BJ (cell line): ENCODE measurements around the gene METTL25B. TPM values are rescaled to one million over a fixed set of nuclear protein-coding genes. Genes with fewer than 3 reads are reported as not detected.

ENCODE experiments used
- CTCF ChIA-PET: fragments of 350-600 bp; formaldehyde crosslinking; extraction: SDS; loops from one replicate; lab custom pipeline; 2021; ENCODE audit warnings: antibody characterized with exemption, inconsistent platforms; lab: Yijun Ruan, JAX
- POLR2A ChIA-PET: fragments of 300-600 bp; sonication (Branson Sonifier 250); formaldehyde crosslinking; extraction: SDS; loops from one replicate; lab custom pipeline; 2021; ENCODE audit warnings: antibody characterized with exemption; lab: Charles Lee
- DNase-seq: peaks from one replicate; pipeline ENCODE4 v3.0.0-alpha.2; 2011; ENCODE audit warnings: low read depth
- H3K27me3 ChIP-seq: 2 replicates; pipeline ENCODE4 v1.6.0; 2011; ENCODE audit warnings: low read length; ENCODE audit not compliant: control insufficient read depth, insufficient read depth
- H3K36me3 ChIP-seq: 2 replicates; pipeline ENCODE4 v1.5.1; 2011; ENCODE audit warnings: low read length; ENCODE audit not compliant: control insufficient read depth, insufficient read depth
- H3K4me3 ChIP-seq: 2 replicates; pipeline ENCODE4 v1.5.1; 2011; ENCODE audit warnings: low read depth, mild to moderate bottlenecking, control low read depth, low read length
- polyA minus RNA-seq: library from RNA; depleted of rRNA, polyadenylated mRNA; stranded (reverse); fragments of >200 nt; gene quantifications from 2 replicates; pipeline ENCODE4 v1.2.3, GENCODE V29; 2011; rRNA and poly(A)+ RNA removed
- polyA plus RNA-seq: library from polyadenylated mRNA; depleted of rRNA; stranded (reverse); fragments of >200 nt; gene quantifications from 2 replicates; pipeline ENCODE4 v1.2.3, GENCODE V29; 2011; rRNA removed
- TF ChIP-seq, protein P1 (sequence below): IDR thresholded peaks from 2 replicates; pipeline ENCODE4 v1.5.1; 2011; ENCODE audit warnings: low read depth, mild to moderate bottlenecking, control low read depth, inconsistent platforms, low read length, moderate library complexity; ENCODE audit not compliant: insufficient read depth

METTL25B gene
- polyA plus RNA-seq: 9.5 and 14.6 TPM in 2 replicates
- polyA minus RNA-seq: 8.6 and 11.3 TPM in 2 replicates

DNA sequence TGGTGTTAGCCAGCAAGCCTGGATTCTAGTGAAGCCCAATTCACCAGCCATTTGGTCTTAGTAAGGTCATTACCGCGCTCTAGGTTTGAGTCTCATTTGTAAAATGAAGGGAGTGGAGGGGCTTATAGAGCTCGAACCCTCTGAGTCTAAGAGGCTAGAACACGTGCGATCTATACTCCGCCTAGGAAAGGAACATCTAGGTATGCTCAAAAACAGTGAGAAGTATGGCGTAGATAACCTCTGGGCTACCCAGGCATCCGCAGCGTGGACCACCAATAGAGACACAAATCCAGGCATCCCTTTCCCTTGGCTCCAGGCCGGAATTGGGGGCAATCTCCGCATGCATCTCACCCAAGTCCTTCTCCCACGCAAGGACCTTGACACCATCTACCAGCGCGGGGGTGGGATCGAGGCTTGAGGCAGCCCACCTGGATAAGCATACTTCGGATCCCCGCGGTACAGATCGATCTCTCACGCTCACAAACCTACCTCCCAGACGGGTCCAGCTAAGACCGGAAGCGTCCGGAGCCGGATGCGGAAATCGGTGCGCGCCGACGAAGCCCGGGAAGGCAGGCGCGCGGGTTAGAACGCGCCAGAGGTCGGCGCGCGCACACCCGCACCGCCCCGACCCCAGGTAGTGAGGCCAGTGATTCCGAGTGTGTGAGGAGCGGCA is at the start of gene METTL25B:
METTL25B (plus strand) TSS at position 544 of the 673 bp plus-strand sequence. CDS start 636 bp downstream, outside the sequence.
- POLR2A ChIA-PET: interaction anchor here (0.5 to 1.4 kb wide), 5 partner anchors 13 to 159 kb away, joined by 3 to 11 read pairs (median 3); partner anchors contain the start of gene MRPL24
- no peak for DNase-seq

DNA sequence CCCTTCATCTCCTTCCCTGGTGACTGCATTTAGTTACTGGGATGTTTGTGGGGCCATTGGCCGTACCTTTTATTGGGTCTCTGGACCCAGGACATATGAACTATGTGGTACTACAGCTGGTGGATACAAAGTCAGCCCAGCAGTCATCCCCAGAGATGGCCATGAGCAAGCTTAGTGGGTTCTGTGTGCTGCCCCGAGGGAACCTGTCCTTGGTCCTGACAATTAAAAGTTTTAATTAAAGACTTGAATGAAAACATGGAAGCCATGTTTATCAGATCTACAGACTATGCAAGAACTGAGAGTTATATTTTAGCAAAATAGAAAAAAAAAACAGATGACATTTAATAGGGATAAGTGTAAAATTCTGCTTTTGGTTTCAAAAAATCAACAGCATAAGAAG is 48.2 kb upstream of the METTL25B start:
- ChIA-PET POLR2A (no interaction called here), CTCF (interaction anchor here (0.9 to 31.9 kb wide), 7 partner anchors 8 to 248 kb away, joined by 3 to 1556 read pairs (median 117); partner anchors contain the start of genes CRABP2, ISG20L2 and METTL25B)
- H3K27me3 ChIP-seq: no peaks in the 10 kb centered on the region
- no peaks in the 10 kb centered on the region for H3K36me3 ChIP-seq
- no peak for DNase-seq
- no peak overlapping the region for H3K4me3 ChIP-seq
- TF ChIP-seq, protein P1, sequence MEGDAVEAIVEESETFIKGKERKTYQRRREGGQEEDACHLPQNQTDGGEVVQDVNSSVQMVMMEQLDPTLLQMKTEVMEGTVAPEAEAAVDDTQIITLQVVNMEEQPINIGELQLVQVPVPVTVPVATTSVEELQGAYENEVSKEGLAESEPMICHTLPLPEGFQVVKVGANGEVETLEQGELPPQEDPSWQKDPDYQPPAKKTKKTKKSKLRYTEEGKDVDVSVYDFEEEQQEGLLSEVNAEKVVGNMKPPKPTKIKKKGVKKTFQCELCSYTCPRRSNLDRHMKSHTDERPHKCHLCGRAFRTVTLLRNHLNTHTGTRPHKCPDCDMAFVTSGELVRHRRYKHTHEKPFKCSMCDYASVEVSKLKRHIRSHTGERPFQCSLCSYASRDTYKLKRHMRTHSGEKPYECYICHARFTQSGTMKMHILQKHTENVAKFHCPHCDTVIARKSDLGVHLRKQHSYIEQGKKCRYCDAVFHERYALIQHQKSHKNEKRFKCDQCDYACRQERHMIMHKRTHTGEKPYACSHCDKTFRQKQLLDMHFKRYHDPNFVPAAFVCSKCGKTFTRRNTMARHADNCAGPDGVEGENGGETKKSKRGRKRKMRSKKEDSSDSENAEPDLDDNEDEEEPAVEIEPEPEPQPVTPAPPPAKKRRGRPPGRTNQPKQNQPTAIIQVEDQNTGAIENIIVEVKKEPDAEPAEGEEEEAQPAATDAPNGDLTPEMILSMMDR: no peak

More for the DNA sequence above, at the start of gene METTL25B:
- CTCF ChIA-PET: interaction anchor here (0.7 to 41.7 kb wide), 16 partner anchors 17 to 200 kb away, joined by 3 to 1556 read pairs (median 21); partner anchors contain the start of genes CRABP2, INSRR, NES and NTRK1
- TF ChIP-seq, protein P1: no peak
- Histone ChIP-seq H3K4me3 (peak within 1 kb of the TSS; percentile 89), H3K27me3 (no peaks in the 10 kb centered on the region), H3K36me3 (peaks cover 5% of the 10 kb centered on the region; the same call in 1 of the 2 replicates)

DNA sequence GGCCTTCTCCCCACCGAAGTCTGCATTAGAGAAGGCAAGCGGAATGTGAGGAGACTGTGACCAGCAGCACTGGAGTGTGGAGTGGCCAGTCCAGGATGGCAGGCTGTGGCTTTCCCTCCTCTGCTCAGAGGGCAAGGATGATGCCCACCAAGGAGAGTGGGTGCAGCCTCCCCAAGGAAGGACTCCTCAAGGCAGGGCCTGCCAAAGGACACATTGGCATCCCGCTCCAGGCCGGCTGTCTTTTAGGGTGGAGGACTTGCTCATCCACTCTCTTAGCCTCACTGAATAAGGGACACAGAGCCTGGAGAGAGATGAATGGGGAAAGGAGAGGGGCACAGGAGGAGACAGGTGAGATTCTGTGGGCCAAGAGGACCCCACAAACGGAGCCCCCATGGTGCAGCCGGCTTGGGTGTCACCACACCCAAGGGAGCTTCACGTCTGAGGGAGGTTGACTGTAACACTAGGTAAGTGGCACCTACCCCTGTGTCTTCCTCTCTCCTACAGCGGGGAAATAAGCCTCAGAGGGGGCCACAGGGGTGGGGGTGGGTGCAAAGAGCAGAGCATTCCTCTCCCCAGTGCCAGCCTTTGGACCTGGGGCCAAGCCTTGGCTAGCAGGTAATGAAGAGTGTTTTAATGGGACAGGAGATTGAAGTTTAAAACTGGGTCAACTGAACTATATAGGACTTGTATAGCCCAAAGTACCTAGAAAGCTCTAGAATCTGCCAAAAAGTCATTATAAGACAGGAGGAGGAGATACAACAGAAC is 46.9 kb upstream of the METTL25B start:
- ChIA-PET POLR2A (interaction anchor here (0.6 kb wide), 1 partner anchor 27 kb away, joined by 3 read pairs; no protein-coding TSS in a partner anchor), CTCF (interaction anchor here (1.1 to 31.9 kb wide), 5 partner anchors 7 to 55 kb away, joined by 3 to 1556 read pairs (median 155); partner anchors contain the start of genes CRABP2, ISG20L2 and METTL25B)
- no peaks in the 10 kb centered on the region for H3K36me3 ChIP-seq
- H3K27me3 ChIP-seq: no peaks in the 10 kb centered on the region
- no peak for DNase-seq
- TF ChIP-seq, protein P1: no peak
- no peak overlapping the region for H3K4me3 ChIP-seq

DNA sequence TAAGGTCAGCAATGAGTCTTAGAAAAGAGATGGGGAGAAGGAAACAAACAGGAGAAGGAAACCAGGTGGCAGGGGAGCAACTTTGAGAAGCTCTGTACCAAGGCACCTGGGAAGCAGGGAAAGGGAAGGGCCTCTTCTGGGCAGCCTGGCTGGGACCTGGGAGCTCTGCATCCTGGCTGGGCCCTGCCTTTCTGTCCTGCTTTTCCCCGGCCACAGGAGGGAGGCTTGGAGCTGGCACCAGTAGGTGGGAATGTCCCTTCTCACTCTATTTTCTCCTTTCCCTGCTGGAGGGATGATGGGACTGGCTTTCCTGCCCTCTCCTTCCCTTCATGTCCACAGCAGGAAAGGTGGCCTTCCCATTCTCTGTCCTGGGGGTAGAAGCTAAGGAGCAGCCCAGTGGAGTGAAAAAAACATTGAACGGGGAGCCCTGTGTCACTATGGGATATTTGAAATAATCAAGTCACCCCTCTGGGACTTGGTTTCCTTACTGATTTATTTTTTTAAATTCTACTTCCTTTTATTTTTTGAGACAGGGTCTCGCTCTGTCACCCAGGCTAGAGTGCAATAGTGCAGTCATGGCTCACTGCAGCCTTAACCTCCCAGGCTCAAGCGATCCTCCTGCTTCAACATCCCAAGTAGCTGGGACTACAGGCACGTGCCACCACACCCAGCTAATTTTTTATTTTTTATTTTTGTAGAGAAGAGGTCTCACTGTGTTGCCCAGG is 45.9 kb upstream of the METTL25B start:
- TF ChIP-seq, protein P1: no peak
- no peak overlapping the region for H3K4me3 ChIP-seq
- H3K36me3 ChIP-seq: no peaks in the 10 kb centered on the region
- no peaks in the 10 kb centered on the region for H3K27me3 ChIP-seq
- DNase-seq: no peak
- ChIA-PET POLR2A (interaction anchor here (0.6 kb wide), 1 partner anchor 26 kb away, joined by 3 read pairs; no protein-coding TSS in a partner anchor), CTCF (interaction anchor here (0.9 to 31.9 kb wide), 7 partner anchors 6 to 208 kb away, joined by 3 to 1556 read pairs (median 117); partner anchors contain the start of genes CRABP2, ISG20L2, METTL25B and NTRK1)
